Measurements from ENCODE around the gene PLPPR1.

The PLPPR1 gene

DNA sequence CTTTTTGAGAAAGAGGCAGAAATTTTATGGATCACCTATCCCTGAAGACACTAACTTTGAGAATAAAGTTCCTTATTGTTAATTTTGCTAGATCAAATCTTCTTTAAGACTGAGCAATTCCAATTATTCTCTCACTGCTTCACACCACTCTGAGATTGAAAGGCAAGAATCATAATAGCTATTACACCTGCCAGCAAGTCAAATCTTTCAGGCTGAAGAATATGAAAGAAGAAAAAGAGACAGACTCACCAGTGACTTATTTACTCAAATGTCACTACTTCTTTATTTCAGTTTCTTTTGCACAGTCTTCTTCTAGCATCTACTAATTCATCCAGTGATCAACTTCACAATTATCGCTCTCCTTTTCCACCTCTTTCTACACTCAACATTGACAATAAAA is 35.9 kb upstream of the PLPPR1 start:
- Histone ChIP-seq H3K79me2 (ENCODE audit: insufficient read depth, low read length) (no peaks in the 10 kb centered on the region), H3K27ac (ENCODE audit: low read depth, low read length, poor library complexity, severe bottlenecking) (no peak overlapping the region), H3K36me3 (ENCODE audit: insufficient read depth, low read length) (no peaks in the 10 kb centered on the region), H3K4me2 (ENCODE audit: low read length) (no peak overlapping the region), H3K9me3 (ENCODE audit: low read length) (no peaks in the 10 kb centered on the region), H2AFZ (ENCODE audit: low read length) (no peak overlapping the region), H3F3A (ENCODE audit: insufficient read depth, low read length) (no peaks in the 10 kb centered on the region), H3K27me3 (ENCODE audit: insufficient read depth, low read length) (no peaks in the 10 kb centered on the region), H3K9ac (ENCODE audit: low read length) (no peak overlapping the region), H3K9me2 (ENCODE audit: low read depth, low read length) (no peaks in the 10 kb centered on the region), H4K20me1 (ENCODE audit: insufficient read depth, low read length) (no peaks in the 10 kb centered on the region), H3K4me3 (ENCODE audit: low read depth, low read length, poor library complexity, severe bottlenecking) (no peak overlapping the region), H3K4me1 (ENCODE audit: insufficient read depth, low read length, severe bottlenecking) (no peaks in the 10 kb centered on the region)
- TF ChIP-seq, protein P1, sequence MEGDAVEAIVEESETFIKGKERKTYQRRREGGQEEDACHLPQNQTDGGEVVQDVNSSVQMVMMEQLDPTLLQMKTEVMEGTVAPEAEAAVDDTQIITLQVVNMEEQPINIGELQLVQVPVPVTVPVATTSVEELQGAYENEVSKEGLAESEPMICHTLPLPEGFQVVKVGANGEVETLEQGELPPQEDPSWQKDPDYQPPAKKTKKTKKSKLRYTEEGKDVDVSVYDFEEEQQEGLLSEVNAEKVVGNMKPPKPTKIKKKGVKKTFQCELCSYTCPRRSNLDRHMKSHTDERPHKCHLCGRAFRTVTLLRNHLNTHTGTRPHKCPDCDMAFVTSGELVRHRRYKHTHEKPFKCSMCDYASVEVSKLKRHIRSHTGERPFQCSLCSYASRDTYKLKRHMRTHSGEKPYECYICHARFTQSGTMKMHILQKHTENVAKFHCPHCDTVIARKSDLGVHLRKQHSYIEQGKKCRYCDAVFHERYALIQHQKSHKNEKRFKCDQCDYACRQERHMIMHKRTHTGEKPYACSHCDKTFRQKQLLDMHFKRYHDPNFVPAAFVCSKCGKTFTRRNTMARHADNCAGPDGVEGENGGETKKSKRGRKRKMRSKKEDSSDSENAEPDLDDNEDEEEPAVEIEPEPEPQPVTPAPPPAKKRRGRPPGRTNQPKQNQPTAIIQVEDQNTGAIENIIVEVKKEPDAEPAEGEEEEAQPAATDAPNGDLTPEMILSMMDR (IDR thresholded peaks at IDR 0.05; ENCODE audit: low read length) = no peak
- TF ChIP-seq EZH2 (IDR thresholded peaks at IDR 0.05; ENCODE audit: borderline replicate concordance, low read length) = no peak

DNA sequence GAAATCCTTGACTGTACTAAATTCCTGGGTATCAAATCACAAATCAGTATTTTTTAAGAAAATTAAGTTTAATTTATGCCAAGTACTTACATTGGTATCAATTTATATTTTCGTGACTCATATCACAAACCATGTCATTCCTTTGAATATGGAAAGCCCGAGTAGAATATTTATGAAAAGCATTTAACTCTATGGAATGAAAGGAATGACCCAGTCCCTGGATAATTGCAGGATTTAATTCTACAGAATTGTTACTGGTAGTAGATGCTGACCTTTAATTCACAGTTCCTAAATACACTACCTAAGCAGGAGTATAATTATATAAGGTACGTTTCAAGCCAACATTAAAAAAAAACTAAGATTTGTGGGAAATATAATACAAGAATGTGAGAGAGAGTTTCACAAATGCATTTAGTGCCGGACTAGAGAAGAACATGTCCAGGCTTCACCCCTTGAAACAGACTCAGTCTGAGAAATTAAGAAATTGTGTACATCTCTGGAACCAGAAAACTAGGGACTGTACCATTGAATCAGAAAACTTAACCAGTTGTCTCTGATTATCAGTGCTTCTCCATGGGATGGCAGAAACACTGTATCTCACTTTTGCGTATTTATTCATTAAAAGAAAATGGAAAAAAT is 28.5 kb upstream of the PLPPR1 start:
- Histone ChIP-seq H3K79me2 (ENCODE audit: insufficient read depth, low read length) (no peaks in the 10 kb centered on the region), H3K9ac (ENCODE audit: low read length) (no peak overlapping the region), H3F3A (ENCODE audit: insufficient read depth, low read length) (no peaks in the 10 kb centered on the region), H3K4me1 (ENCODE audit: insufficient read depth, low read length, severe bottlenecking) (no peaks in the 10 kb centered on the region), H3K36me3 (ENCODE audit: insufficient read depth, low read length) (no peaks in the 10 kb centered on the region), H3K9me3 (ENCODE audit: low read length) (no peaks in the 10 kb centered on the region), H3K4me3 (ENCODE audit: low read depth, low read length, poor library complexity, severe bottlenecking) (no peak overlapping the region), H3K27ac (ENCODE audit: low read depth, low read length, poor library complexity, severe bottlenecking) (no peak overlapping the region), H3K4me2 (ENCODE audit: low read length) (no peak overlapping the region), H3K27me3 (ENCODE audit: insufficient read depth, low read length) (no peaks in the 10 kb centered on the region), H4K20me1 (ENCODE audit: insufficient read depth, low read length) (no peaks in the 10 kb centered on the region), H2AFZ (ENCODE audit: low read length) (no peak overlapping the region), H3K9me2 (ENCODE audit: low read depth, low read length) (no peaks in the 10 kb centered on the region)
- TF ChIP-seq, protein P1 (IDR thresholded peaks at IDR 0.05; ENCODE audit: low read length) = no peak
- no peak for TF ChIP-seq EZH2 (IDR thresholded peaks at IDR 0.05; ENCODE audit: borderline replicate concordance, low read length)

DNA sequence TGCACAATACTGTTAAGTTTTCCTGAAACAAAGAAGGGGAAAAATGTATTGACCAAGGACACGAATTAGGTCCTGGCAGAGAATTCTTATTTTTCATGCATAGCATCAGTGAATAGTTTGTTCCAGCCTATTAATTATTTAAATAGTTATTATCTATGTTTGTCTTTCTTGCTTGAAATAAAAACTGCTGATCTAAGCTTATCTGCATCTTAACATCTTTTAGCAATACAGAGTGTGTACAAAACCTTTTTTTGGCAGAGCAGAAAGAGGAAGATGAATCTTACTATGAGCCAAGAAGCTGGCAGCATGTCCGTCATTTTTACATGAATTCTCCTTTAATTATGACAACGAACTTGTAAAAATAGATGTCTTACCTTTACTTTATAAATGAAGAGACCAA is 23.3 kb upstream of the PLPPR1 start:
- Histone ChIP-seq H3F3A (ENCODE audit: insufficient read depth, low read length) (no peaks in the 10 kb centered on the region), H3K9me3 (ENCODE audit: low read length) (no peaks in the 10 kb centered on the region), H3K4me3 (ENCODE audit: low read depth, low read length, poor library complexity, severe bottlenecking) (no peak overlapping the region)

More for the DNA sequence above, 23.3 kb upstream of the PLPPR1 start:
- Histone ChIP-seq H3K4me1 (ENCODE audit: insufficient read depth, low read length, severe bottlenecking) (no peaks in the 10 kb centered on the region), H3K27me3 (ENCODE audit: insufficient read depth, low read length) (no peaks in the 10 kb centered on the region), H3K9me2 (ENCODE audit: low read depth, low read length) (no peaks in the 10 kb centered on the region), H3K9ac (ENCODE audit: low read length) (no peak overlapping the region), H3K36me3 (ENCODE audit: insufficient read depth, low read length) (no peaks in the 10 kb centered on the region), H3K4me2 (ENCODE audit: low read length) (no peak overlapping the region), H4K20me1 (ENCODE audit: insufficient read depth, low read length) (no peaks in the 10 kb centered on the region), H3K27ac (ENCODE audit: low read depth, low read length, poor library complexity, severe bottlenecking) (no peak overlapping the region), H3K79me2 (ENCODE audit: insufficient read depth, low read length) (no peaks in the 10 kb centered on the region), H2AFZ (ENCODE audit: low read length) (no peak overlapping the region)
- TF ChIP-seq, protein P1 (IDR thresholded peaks at IDR 0.05; ENCODE audit: low read length) = no peak
- no peak for TF ChIP-seq EZH2 (IDR thresholded peaks at IDR 0.05; ENCODE audit: borderline replicate concordance, low read length)

Measured in OCI-LY1 (cell line).